H1 (cell line): Measurements from ENCODE around the gene KRT37. TPM values are rescaled to one million over a fixed set of nuclear protein-coding genes. Genes with fewer than 3 reads are reported as not detected.

Experiments used
- CHD7 ChIP-seq: fragments of 300-600 bp; sonication (generic); IDR thresholded peaks from 2 replicates; pipeline ENCODE4 v1.7.1; 2012; ENCODE audit warnings: low read length, moderate library complexity, mild to moderate bottlenecking, inconsistent platforms; ENCODE audit not compliant: insufficient replicate concordance
- polyA plus RNA-seq, 7 experiments: library from polyadenylated mRNA; depleted of rRNA in 3 of 7; stranded (reverse) in 5 of 7; unstranded in 2 of 7; fragments of >200 nt in 5 of 7; fragments of 200-250 nt in 2 of 7; gene quantifications; 1 replicate in 5 of 7; 2 replicates in 1 of 7; 4 replicates in 1 of 7; pipeline versions ENCODE4 v1.2.1 to v1.2.3, GENCODE V29; 2011 to 2013; ENCODE audit warnings: missing spikeins in 2 of 7, mixed read lengths in 2 of 7
- total RNA-seq: library from RNA; stranded (reverse); fragmentation: NEBNext Ultra II Directional; extraction: Animal tissue kit (Norgen Biotek cat#: 25700); gene quantifications from 2 replicates; pipeline ENCODE4 v1.2.1, GENCODE V29; 2021

The KRT37 gene
- total and polyA plus RNA-seq, 2 of the 8 experiments (the other 6 are each of a cell fraction or from before 2014, with no cell fraction given) = not detected

GRCh38 chr17:41413353-41413957, 10.9 kb downstream of the KRT37 start (continued):
- no peak for TF ChIP-seq CHD7
- TF ChIP-seq, all 59 proteins: peak for 2
